COLO829 (cell line): ENCODE measurements around the gene AKNA.

ENCODE experiments used
- DNase-seq: peaks from one replicate; pipeline ENCODE4 v3.0.0; 2012; ENCODE audit warnings: low spot score

The AKNA gene, protein sequence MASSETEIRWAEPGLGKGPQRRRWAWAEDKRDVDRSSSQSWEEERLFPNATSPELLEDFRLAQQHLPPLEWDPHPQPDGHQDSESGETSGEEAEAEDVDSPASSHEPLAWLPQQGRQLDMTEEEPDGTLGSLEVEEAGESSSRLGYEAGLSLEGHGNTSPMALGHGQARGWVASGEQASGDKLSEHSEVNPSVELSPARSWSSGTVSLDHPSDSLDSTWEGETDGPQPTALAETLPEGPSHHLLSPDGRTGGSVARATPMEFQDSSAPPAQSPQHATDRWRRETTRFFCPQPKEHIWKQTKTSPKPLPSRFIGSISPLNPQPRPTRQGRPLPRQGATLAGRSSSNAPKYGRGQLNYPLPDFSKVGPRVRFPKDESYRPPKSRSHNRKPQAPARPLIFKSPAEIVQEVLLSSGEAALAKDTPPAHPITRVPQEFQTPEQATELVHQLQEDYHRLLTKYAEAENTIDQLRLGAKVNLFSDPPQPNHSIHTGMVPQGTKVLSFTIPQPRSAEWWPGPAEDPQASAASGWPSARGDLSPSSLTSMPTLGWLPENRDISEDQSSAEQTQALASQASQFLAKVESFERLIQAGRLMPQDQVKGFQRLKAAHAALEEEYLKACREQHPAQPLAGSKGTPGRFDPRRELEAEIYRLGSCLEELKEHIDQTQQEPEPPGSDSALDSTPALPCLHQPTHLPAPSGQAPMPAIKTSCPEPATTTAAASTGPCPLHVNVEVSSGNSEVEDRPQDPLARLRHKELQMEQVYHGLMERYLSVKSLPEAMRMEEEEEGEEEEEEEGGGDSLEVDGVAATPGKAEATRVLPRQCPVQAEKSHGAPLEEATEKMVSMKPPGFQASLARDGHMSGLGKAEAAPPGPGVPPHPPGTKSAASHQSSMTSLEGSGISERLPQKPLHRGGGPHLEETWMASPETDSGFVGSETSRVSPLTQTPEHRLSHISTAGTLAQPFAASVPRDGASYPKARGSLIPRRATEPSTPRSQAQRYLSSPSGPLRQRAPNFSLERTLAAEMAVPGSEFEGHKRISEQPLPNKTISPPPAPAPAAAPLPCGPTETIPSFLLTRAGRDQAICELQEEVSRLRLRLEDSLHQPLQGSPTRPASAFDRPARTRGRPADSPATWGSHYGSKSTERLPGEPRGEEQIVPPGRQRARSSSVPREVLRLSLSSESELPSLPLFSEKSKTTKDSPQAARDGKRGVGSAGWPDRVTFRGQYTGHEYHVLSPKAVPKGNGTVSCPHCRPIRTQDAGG (N-terminal part only)

DNA sequence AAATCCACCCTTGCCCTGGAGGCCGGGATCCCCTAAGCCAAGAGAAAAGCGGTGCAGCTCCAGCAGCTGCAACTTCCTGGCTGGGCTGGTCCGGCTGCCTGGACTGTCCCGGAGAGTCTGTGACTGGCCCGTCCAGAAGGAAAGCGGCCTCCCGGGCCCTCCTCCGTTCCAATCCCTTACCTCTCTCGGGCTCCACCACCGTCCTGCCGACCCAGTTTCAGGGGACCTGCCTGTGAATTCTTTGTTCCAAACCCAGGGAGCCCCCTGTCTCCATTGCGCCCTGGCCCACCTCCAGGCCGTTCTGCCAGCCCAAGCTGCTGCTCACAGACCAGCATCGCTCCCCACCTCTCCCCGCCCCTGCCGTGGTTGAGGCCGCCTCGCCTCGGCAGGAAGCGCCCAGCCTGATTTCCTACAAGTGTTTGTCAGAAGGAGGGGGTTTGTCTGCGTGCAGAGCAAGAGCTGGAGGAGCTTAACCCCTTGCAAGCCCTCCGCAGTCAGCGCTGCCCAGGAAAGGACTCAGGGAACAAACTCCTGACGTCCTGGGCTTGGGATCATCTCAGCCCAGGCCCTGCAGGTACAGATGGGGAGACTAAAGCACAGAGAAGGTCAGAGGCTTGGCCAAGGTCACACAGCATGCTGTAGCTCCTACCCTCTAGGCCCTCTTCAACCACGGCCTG is at the start of gene AKNA:
Gene AKNA (minus strand): TSS at position 303 of the 677 bp plus-strand sequence. CDS start 6,649 bp downstream, outside the sequence.
- DNase-seq = no peak

GRCh38 chr9:114437401-114437893 is 49.7 kb upstream of the AKNA start:
- DNase-seq = peak; percentile 49

DNA sequence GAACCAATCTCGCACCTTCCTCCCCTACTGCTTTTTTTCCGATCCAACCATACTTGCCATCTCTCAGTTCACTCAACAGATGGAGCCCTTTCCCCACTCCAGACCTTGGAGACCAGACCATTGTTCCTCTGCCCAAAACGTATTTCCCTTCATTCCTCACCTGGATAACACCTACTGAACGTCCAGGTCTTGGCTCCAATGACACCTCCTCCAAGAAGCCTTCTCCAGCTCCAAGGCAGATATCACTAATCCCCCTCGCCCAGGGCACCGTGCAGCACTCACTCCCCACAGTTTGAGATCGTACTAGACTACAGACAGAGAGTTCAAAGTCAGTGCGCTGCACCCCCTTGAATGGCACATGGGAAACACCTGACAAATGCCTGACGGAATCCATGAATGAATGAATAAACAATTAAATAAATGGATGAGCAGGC is 47.1 kb upstream of the AKNA start:
- DNase-seq = peak; percentile 67

GRCh38 chr9:114433720-114434255 is 46.0 kb upstream of the AKNA start:
- DNase-seq = no peak

DNA sequence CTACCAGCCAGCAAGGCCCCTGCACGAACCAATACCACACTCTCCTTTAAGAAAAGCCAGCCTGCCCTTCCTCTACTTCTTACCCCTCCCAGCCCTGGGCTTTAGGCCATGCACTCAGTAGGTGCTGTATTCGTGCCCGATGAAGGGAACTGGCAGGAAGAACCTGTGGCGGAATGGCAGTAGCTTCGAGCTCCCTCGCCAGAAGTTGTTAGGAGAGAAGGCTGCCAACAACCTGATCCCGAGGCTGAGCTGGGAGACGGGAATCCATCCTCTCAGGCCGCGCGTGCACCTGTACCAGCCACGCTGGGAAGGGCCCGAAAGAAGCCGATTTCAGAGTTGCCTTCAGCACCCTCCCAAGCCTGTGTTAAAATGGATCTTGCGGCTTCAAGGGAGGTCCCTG is 45.3 kb upstream of the AKNA start:
- DNase-seq = no peak

GRCh38 chr9:114432323-114433067 is 44.7 kb upstream of the AKNA start:
- DNase-seq = no peak

DNA sequence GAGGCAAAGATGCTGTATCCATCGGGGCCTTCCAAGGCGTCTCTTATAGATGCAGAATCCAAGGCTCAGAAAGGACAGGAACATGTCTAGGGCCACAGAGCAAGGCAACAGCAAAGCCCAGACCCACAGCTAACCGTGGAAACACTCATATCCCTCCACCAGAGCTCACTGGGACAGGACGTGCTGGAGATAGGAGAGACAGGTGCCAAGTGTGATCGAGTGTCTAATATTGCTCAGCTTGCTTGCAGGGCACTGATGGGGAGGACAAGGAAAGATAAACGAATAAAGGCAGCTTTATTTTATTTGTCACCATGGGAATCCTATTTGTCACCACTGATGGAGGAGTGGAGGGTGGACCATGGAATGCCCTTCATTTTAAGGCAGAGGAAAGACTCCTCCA is 44.0 kb upstream of the AKNA start:
- no peak for DNase-seq

GRCh38 chr9:114431003-114431402 is 43.2 kb upstream of the AKNA start:
- DNase-seq = no peak

DNA sequence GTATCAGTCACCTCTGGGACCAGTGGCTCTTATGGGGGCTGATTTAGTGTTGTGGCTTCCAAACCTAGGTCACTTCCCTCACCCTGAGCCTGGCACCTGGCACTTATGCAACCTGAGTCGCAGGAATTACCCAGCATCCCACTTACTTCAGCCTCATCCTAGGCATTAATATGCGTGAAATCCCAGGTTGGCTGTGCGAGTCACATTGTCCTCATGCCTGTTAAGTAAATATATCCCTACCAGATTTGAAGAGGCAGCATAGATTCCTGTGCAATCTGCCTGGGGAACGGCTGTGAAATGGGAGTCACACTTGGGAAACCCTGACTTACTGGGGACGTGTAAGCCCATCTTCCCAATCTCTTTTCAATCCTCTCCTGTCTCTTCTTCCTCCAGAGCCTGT is 42.7 kb upstream of the AKNA start:
- DNase-seq = no peak

DNA sequence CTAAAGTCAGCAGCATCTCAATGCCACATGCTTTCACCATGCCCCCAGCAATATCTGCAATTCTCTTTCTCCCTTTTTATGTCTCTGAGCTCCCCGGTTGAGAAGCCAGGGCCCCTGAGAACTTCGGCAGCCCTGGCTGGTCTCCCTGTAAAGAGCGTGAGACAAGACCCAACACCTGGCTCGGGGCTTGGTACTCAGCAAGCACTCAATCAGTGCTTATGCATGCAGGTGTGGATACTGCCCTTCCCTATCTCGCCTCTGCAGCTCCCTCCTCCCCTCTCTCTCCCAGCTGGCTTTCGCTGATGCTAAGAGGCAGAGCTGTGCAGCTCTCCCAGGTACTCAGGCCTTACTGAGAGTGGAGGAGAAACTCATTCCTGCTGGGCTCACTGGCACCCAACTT is 41.7 kb upstream of the AKNA start:
- no peak for DNase-seq

DNA sequence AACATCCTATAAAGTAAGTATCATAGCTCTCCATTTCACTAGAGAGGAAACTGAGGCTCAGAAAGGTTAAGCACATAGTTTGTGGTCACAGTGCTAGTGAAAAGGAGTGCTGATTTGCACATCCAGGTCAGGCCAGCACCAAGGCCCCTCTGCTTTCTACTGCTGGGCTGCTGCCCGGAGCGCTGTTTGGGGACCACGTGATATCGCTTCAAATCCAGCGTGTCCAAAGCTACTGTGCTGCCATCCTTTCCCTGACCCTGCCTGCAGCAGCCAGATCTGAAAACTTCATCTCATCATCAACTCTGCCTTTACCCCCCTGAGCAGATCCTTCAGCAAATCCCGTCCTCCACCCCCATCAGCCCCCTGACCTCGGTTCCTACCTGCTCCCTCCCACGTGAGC is 40.7 kb upstream of the AKNA start:
- DNase-seq = no peak

DNA sequence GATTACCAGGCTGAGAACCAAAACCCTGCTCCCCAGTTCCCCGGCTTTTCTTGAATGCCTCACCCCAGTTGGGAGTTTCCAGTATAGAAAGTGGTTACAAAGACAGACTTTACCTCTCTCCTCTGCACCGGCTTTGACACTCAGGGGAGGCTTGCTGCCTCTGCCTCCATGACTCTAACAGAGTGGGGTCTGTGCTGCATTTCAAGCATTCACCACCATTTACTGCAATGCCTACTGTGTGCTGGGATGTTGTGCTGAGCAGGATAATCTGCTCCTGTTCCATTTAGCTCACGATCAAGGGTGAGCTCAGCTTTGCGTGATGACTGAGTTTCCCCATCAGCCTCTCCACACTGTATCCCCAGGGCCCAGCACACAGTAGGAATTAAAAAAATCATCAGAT is 39.9 kb upstream of the AKNA start:
- no peak for DNase-seq

DNA sequence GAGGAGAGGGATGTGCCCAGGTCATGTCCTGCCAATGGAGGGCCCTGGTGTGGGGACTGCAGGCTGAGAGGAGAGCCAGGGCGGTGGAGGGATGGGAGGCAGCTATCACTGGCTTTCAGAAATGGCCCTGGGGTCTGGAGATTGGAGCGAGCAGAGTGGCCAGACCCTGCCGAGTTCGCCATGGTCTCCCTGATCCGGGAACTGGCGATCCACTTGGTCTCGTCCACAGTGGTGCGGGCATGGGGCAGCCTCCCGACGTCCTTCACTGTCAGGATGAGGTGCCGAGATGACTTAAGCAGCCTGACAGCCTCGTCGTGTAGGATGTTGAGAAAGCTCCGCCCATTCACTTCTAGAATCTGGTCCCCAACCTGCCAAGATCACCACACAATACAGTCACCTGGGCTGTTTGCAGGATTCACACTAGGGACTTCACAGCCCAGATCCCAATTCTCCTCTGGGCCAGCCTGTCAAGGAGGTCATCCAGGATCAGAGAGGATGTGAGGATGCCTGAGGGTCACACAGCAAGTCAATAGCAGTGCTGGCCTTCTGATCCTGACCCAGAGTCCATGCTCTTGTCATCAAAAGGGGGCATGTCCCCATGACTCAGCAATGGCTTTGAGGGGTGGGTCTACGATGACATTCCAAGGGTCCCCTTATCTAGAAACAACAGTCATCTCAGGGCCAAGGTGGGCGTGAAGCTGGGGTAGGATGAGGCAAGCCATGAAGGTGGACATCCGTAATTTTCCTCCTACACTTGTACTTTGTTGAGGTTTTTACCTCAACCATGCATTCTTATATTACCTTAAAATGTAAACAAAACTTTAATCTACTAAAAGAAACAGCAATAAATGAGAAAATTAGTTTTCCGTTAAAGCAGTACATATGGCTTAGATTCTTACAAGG is 38.5 kb upstream of the AKNA start:
- DNase-seq = no peak

GRCh38 chr9:114425126-114425525 is 37.3 kb upstream of the AKNA start:
- no peak for DNase-seq

DNA sequence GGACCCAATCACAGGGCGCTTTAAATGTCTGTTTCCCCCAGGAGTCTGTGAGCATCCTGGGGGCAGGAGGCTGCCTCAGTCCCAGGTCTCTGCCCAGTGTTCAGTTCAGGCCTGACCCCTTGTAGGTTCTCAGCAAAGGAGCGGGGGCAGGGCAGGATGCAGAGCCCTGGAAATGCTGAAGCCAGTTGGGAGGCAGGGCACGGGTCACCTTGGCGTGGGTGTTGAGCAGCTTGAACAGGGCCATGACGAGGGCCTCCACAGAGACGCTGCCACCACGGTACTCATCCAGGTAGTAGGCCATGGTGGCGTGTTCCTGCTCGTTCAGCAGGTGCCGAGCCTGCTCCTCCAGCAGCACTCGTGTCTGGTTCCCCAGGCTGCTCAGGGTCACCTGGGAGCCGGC is 36.3 kb upstream of the AKNA start:
- no peak for DNase-seq

DNA sequence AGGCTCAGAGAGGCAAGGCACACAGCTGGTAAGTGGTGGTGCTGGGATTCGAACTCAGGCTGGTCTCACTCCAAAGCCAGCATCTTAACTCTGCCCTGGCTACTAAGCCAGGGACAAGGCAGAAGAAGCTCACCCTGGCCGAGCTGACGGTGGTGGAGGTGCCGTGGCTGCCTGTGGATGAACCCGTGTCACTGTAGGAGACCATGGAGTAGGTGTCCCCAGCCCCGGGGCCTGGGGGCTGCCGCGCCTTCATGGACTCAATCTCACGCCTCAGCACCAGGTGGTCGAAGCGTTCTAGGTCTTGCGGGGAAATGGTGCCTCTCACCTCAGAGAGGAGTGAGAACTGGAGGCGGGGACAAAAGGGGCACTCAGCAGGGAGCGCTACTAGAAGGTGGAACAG is 35.4 kb upstream of the AKNA start:
- no peak for DNase-seq

GRCh38 chr9:114421147-114421546 is 33.4 kb upstream of the AKNA start:
- no peak for DNase-seq

- no peak for DNase-seq
Measured at GRCh38 chr9:114419796-114420195, 32.0 kb upstream of the AKNA start.

DNA sequence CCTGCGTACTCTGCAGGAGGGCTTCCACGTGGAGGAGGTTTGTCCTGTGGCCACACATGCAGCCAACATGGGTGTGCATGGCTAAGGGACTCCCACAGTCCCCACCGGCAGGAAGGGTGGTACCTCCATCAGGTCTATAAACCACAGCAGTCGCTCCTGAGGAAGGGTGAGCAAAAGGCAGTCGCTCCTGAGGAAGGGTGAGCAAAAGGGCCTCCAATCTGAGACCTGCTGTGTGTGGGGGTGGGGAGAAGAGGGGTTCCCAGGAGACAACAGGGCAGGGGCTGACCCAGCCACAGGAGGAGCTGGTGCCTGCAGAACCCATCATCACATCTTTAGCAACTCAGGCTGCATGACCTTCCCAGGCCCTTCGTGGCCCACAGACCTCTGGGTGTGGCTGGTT is 30.3 kb upstream of the AKNA start:
- no peak for DNase-seq

GRCh38 chr9:114417511-114417910 is 29.7 kb upstream of the AKNA start:
- no peak for DNase-seq
